ENCODE results near the gene TBX20.
"Not testable (repeated sequence)": the region's sequence is repeated elsewhere in the genome, so short reads cannot be mapped to it uniquely, and the experiment has no call there.

The TBX20 gene

GRCh38 chr7:35232994-35233393, 20.9 kb downstream of the TBX20 start:
- H3K4me3 ChIP-seq (replicated peaks; ENCODE audit: low read depth, low read length), result no peak overlapping the region
- DNase-seq (ENCODE audit: low read depth), result no peak
- TF ChIP-seq CTCF (IDR thresholded peaks at IDR 0.05; ENCODE audit: low read length, missing control alignments), result no peak

- not testable (repeated sequence) for H3K4me3 ChIP-seq (replicated peaks; ENCODE audit: low read depth, low read length); DNase-seq (ENCODE audit: low read depth)
These were observed 22.7 kb downstream of the TBX20 start for GRCh38 chr7:35231221-35231620.

- DNase-seq (ENCODE audit: low read depth); H3K4me3 ChIP-seq (replicated peaks; ENCODE audit: low read depth, low read length): not testable (repeated sequence)
These were observed 24.7 kb downstream of the TBX20 start for GRCh38 chr7:35229116-35229780.

GRCh38 chr7:35228496-35229051, 25.3 kb downstream of the TBX20 start:
- H3K4me3 ChIP-seq (replicated peaks; ENCODE audit: low read depth, low read length); DNase-seq (ENCODE audit: low read depth): not testable (repeated sequence)

GRCh38 chr7:35227438-35227837, 26.5 kb downstream of the TBX20 start:
- H3K4me3 ChIP-seq (replicated peaks; ENCODE audit: low read depth, low read length), result not testable (repeated sequence)
- DNase-seq (ENCODE audit: low read depth), result peak; percentile 75

GRCh38 chr7:35222445-35222844, 31.5 kb downstream of the TBX20 start:
- DNase-seq (ENCODE audit: low read depth), result not testable (repeated sequence)

GRCh38 chr7:35220176-35220575, 33.7 kb downstream of the TBX20 start:
- not testable (repeated sequence) for H3K4me3 ChIP-seq (replicated peaks; ENCODE audit: low read depth, low read length); DNase-seq (ENCODE audit: low read depth)

More at GRCh38 chr7:35222445-35222844, 31.5 kb downstream of the TBX20 start:
- not testable (repeated sequence) for H3K4me3 ChIP-seq (replicated peaks; ENCODE audit: low read depth, low read length)

GRCh38 chr7:35216033-35216432, 37.9 kb downstream of the TBX20 start:
- DNase-seq (ENCODE audit: low read depth); H3K4me3 ChIP-seq (replicated peaks; ENCODE audit: low read depth, low read length): not testable (repeated sequence)

- not testable (repeated sequence) for DNase-seq (ENCODE audit: low read depth)
These were observed 38.8 kb downstream of the TBX20 start for GRCh38 chr7:35215063-35215462.

GRCh38 chr7:35206924-35207323, 47.0 kb downstream of the TBX20 start:
- DNase-seq (ENCODE audit: low read depth), result not testable (repeated sequence)

More at GRCh38 chr7:35215063-35215462, 38.8 kb downstream of the TBX20 start:
- not testable (repeated sequence) for H3K4me3 ChIP-seq (replicated peaks; ENCODE audit: low read depth, low read length)

GRCh38 chr7:35204850-35205249, 49.0 kb downstream of the TBX20 start:
- not testable (repeated sequence) for H3K4me3 ChIP-seq (replicated peaks; ENCODE audit: low read depth, low read length); DNase-seq (ENCODE audit: low read depth)

More at GRCh38 chr7:35206924-35207323, 47.0 kb downstream of the TBX20 start:
- not testable (repeated sequence) for H3K4me3 ChIP-seq (replicated peaks; ENCODE audit: low read depth, low read length)

- not testable (repeated sequence) for H3K4me3 ChIP-seq (replicated peaks; ENCODE audit: low read depth, low read length); DNase-seq (ENCODE audit: low read depth)
These were observed 49.9 kb downstream of the TBX20 start for GRCh38 chr7:35204031-35204430.

- H3K4me3 ChIP-seq (replicated peaks; ENCODE audit: low read depth, low read length); DNase-seq (ENCODE audit: low read depth): not testable (repeated sequence)
These were observed 51.5 kb downstream of the TBX20 start for GRCh38 chr7:35202353-35202752.

GRCh38 chr7:35200170-35200569, 53.7 kb downstream of the TBX20 start:
- not testable (repeated sequence) for H3K4me3 ChIP-seq (replicated peaks; ENCODE audit: low read depth, low read length)

GRCh38 chr7:35198370-35199140, 55.3 kb downstream of the TBX20 start:
- H3K4me3 ChIP-seq (replicated peaks; ENCODE audit: low read depth, low read length), result not testable (repeated sequence)
- peak; percentile 60 for DNase-seq (ENCODE audit: low read depth)

More at GRCh38 chr7:35200170-35200569, 53.7 kb downstream of the TBX20 start:
- not testable (repeated sequence) for DNase-seq (ENCODE audit: low read depth)

- DNase-seq (ENCODE audit: low read depth); H3K4me3 ChIP-seq (replicated peaks; ENCODE audit: low read depth, low read length): not testable (repeated sequence)
These were observed 62.3 kb downstream of the TBX20 start for GRCh38 chr7:35191571-35191970.

GRCh38 chr7:35190146-35190773, 63.6 kb downstream of the TBX20 start:
- DNase-seq (ENCODE audit: low read depth); H3K4me3 ChIP-seq (replicated peaks; ENCODE audit: low read depth, low read length): not testable (repeated sequence)

- peak; percentile 40 for DNase-seq (ENCODE audit: low read depth)
These were observed 67.1 kb downstream of the TBX20 start for GRCh38 chr7:35186751-35187150.

More at GRCh38 chr7:35186751-35187150, 67.1 kb downstream of the TBX20 start:
- peak overlapping the region; percentile 64 for H3K4me3 ChIP-seq (replicated peaks; ENCODE audit: low read depth, low read length)

All from fibroblast of pulmonary artery (primary cell).